ENCODE data around the gene VAMP2. TPM values are rescaled to one million over a fixed set of nuclear protein-coding genes. Genes with fewer than 3 reads are reported as not detected.

VAMP2 gene
- total and polyA plus RNA-seq, 2 of the 4 experiments (the other 2 are of a cell fraction), result 2.3 to 33.3 TPM

DNA sequence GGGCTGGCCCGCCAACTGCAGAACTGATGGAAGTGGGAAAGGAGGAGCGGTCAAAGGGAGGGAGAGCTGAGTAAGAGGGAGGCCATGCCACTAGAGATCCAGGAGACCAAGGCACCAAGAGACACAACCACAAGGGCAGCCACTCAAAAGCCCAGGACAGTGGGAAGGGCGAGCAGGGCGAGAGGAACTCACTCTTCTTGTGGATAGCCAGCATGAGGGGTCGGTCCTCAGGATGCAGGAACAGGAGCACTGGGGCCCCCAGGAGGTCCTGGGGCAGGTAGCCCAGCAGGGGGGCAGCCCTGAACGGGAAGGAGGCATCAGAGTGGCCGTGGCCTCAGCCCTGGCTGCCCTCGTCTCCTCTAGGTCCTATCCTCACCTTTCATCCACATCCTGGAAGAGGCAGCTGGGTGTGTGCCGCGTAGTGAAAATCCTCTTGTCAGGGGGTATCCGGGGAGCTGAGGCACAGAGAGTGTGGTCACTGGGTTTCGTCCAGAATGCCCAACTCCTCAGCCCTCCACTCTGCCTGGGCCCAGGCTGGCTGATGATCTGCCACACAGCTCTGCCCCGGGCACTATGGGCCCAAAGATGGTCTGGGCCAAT lies 14.8 kb downstream of the VAMP2 start:
- dilution Hi-C loops (cut with HindIII; ENCODE audit: low sequenced_read_pairs, unreplicated experiment), result no loop called here
- no peak for TF ChIP-seq RAD21 (IDR thresholded peaks at IDR 0.05; ENCODE audit: low read length)
- H3K9me3 ChIP-seq (ENCODE audit: control insufficient read depth, insufficient read depth, low read length), result no peaks in the 10 kb centered on the region
- no peak overlapping the region for H2AK5ac ChIP-seq (ENCODE audit: low read depth, low read length)
- 74% methylated on average over 4 of the region's 13 CpGs; no CpG with 5 or more reads in 1 of the 2 experiments for WGBS, 2 experiments (ENCODE audit: extremely low coverage in 2 of 2, insufficient read length in 1 of 2)
- ChIA-PET CTCF (interaction anchor here (0.6 kb wide), 1 partner anchor 28 kb away, joined by 3 read pairs; no protein-coding TSS in a partner anchor), POLR2A (ENCODE audit: unreplicated experiment) (no interaction called here)
- H2BK15ac ChIP-seq (ENCODE audit: low read depth, low read length), result no peak overlapping the region
- ATAC-seq (ENCODE audit: low read depth) (no peak), DNase-seq (no peak)
- H3K23ac ChIP-seq (ENCODE audit: low read depth, low read length), result no peak overlapping the region
- peaks cover 9% of the 10 kb centered on the region for H4K20me1 ChIP-seq (ENCODE audit: insufficient read depth, low read length)
- no peak overlapping the region for H2BK5ac ChIP-seq (ENCODE audit: low read depth, low read length, poor library complexity, severe bottlenecking)
- H3K4me3 ChIP-seq (ENCODE audit: insufficient read depth, low read depth, low read length), result no peak overlapping the region
- no peak overlapping the region for H3K18ac ChIP-seq (ENCODE audit: low read depth, low read length)
- H3K27ac ChIP-seq (ENCODE audit: insufficient read depth, low read length), result no peak overlapping the region
- in situ Hi-C loops (cut with MboI; ENCODE audit: low sequenced_read_pairs), result no loop called here
- H4K91ac ChIP-seq (ENCODE audit: insufficient read depth, low read depth, low read length), result no peak overlapping the region
- no peak overlapping the region for H3K9ac ChIP-seq (ENCODE audit: low read depth, low read length)
- H3K4me1 ChIP-seq (ENCODE audit: control insufficient read depth, insufficient read depth, low read length), result peaks cover 10% of the 10 kb centered on the region
- H3K9me1 ChIP-seq (ENCODE audit: insufficient read depth, low read length), result peaks cover 11% of the 10 kb centered on the region
- H4K8ac ChIP-seq (ENCODE audit: low read depth in 2 of 2, low read length in 2 of 2), result no peak overlapping the region
- peaks cover 53% of the 10 kb centered on the region for H3K36me3 ChIP-seq (ENCODE audit: control insufficient read depth, insufficient read depth, low read length)
- no peak overlapping the region for H2AK9ac ChIP-seq (replicated peaks; ENCODE audit: low read depth, low read length, poor library complexity)
- no peak overlapping the region for H4K5ac ChIP-seq (ENCODE audit: low read depth, low read length)
- no peak overlapping the region for H3K56ac ChIP-seq (ENCODE audit: extremely low read depth, insufficient read depth, low read length)
- no peak overlapping the region for H2AFZ ChIP-seq (replicated peaks; ENCODE audit: low read length, poor library complexity)
- BruUV-seq (replicated peaks), result no TSS peak
- intact Hi-C loops (cut with micrococcal nuclease), result no loop called here
- no peaks in the 10 kb centered on the region for H3K27me3 ChIP-seq (ENCODE audit: control insufficient read depth, insufficient read depth, low read length)
- H3K4me2 ChIP-seq (ENCODE audit: low read depth, low read length), result no peak overlapping the region
- H3K4ac ChIP-seq (ENCODE audit: low read depth, low read length), result no peak overlapping the region
- peaks cover 3 to 19% of the 10 kb centered on the region in 2 experiments; a peak in 2 of 4 replicates for H3K79me1 ChIP-seq (ENCODE audit: low read depth in 1 of 2, low read length in 2 of 2)
- no peak overlapping the region for H2BK120ac ChIP-seq (ENCODE audit: low read depth, low read length)
- H2BK20ac ChIP-seq (ENCODE audit: low read depth, low read length), result no peak overlapping the region
- H3K14ac ChIP-seq (replicated peaks; ENCODE audit: low read depth, low read length), result no peak overlapping the region
